ENCODE data around the gene JARID2. TPM values are rescaled to one million over a fixed set of nuclear protein-coding genes. Genes with fewer than 3 reads are reported as not detected.

JARID2 gene
- total RNA-seq, 2 donors from 2014 or later, result 3.6 to 4.6 TPM

DNA sequence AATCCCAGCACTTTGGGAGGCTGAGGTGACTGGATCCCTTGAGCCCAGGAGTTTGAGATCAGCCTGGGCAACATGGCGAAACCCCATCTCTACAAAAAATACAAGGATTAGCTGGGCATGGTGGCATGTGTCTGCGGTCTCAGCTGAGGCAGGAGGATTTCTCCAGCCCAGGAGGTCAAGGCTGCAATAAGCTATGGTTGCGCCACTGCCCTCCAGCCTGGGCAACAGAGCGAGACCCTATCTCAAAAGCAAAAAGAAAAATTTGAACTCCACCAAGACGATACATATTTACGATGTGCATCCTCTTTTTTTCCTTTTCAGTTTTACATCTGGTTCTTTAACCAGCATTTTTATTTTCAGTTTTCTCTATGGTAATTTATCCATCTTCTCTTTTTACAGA is 162.1 kb downstream of the JARID2 start:
- no peak for ATAC-seq
- WGBS, 2 donors, result 89 to 96% methylated on average over 6 of the region's 6 CpGs
- intact Hi-C loops (cut with DNase I), result no loop called here

DNA sequence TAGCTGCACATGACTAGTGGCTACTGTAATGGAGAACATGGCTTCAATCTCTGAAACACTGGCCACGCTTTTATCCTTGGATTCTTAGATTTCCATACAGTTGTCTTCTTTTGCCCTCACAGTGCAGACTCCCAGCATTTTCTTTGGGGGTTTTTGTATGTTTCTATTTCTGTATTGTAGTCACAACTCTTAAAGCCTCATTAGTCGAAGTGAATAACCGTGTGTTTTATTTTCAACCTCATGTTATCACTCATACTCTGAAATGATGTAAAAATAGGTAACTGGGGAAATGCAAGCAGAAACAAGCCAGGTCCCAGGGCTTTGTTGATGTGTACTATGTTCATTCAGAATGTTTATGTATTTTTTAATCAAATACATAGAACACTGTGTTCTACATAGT is 162.9 kb downstream of the JARID2 start:
- intact Hi-C loops (cut with DNase I), result no loop called here
- Histone ChIP-seq H3K27me3 (no peaks in the 10 kb centered on the region), H3K4me3 (no peak overlapping the region), H3K9me3 (no peaks in the 10 kb centered on the region), H3K27ac (no peak overlapping the region), H3K4me1 (peaks cover 12% of the 10 kb centered on the region), H3K36me3 (replicated peaks in 1 of 2; ENCODE audit: insufficient read depth in 1 of 2, low read depth in 2 of 2) (no peaks in the 10 kb centered on the region)
- no peak for DNase-seq
- WGBS, 2 donors, result 82 to 84% methylated on average over 3 of the region's 3 CpGs
- no peak for ATAC-seq
- TF ChIP-seq, protein P1, sequence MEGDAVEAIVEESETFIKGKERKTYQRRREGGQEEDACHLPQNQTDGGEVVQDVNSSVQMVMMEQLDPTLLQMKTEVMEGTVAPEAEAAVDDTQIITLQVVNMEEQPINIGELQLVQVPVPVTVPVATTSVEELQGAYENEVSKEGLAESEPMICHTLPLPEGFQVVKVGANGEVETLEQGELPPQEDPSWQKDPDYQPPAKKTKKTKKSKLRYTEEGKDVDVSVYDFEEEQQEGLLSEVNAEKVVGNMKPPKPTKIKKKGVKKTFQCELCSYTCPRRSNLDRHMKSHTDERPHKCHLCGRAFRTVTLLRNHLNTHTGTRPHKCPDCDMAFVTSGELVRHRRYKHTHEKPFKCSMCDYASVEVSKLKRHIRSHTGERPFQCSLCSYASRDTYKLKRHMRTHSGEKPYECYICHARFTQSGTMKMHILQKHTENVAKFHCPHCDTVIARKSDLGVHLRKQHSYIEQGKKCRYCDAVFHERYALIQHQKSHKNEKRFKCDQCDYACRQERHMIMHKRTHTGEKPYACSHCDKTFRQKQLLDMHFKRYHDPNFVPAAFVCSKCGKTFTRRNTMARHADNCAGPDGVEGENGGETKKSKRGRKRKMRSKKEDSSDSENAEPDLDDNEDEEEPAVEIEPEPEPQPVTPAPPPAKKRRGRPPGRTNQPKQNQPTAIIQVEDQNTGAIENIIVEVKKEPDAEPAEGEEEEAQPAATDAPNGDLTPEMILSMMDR (IDR thresholded peaks at IDR 0.05), result no peak
- TF ChIP-seq POLR2A (IDR thresholded peaks at IDR 0.05), result no peak

More for the DNA sequence above, 162.1 kb downstream of the JARID2 start:
- Histone ChIP-seq H3K27me3 (no peaks in the 10 kb centered on the region), H3K9me3 (no peaks in the 10 kb centered on the region), H3K36me3 (replicated peaks in 1 of 2; ENCODE audit: insufficient read depth in 1 of 2, low read depth in 2 of 2) (no peaks in the 10 kb centered on the region), H3K4me3 (no peak overlapping the region), H3K4me1 (peaks cover 12% of the 10 kb centered on the region), H3K27ac (no peak overlapping the region)
- TF ChIP-seq, protein P1 (IDR thresholded peaks at IDR 0.05), result no peak
- TF ChIP-seq POLR2A (IDR thresholded peaks at IDR 0.05), result no peak
- DNase-seq, result no peak

DNA sequence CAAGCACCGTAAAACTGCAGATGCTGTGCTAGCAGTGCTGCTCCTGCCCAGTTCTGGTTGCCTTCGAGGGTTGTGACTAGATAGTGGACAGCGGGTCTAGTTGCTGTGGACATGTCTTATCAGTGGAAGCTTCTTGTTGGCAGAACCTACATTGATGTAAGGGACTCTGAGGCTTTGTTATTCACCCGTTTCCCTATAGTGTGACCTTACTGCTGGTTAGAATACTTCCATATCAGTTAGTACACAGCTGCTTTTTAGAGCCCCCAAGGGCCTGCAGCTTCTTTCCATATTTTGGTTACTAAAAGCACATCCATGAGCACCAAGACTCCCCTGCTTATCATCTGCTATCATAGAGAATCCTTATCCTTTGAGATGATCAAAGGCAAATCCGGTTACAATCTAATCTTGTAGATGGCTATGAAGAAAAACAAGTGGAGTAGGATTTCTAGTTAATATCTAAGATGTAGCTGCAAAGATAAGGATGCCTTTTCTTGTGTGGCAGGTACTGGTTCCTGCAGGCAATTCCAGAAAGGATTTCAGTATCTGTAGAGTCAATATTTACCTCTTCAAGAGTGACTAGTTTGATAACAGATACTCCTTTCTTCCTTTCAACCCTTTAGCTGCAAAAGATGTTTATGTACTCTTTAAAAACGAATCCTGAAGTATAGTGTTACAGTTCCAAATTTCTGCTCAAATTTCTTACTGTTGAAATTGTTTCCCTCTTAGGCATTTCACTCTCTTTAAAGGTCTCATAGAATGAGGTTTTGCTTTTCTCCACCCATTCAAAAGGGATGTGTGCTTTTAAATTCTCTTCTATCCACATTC is 163.6 kb downstream of the JARID2 start:
- 56 to 60% methylated on average over 6 of the region's 6 CpGs for WGBS, 2 donors
- intact Hi-C loops (cut with DNase I), result no loop called here
- Histone ChIP-seq H3K27me3 (no peaks in the 10 kb centered on the region), H3K27ac (no peak overlapping the region), H3K36me3 (replicated peaks in 1 of 2; ENCODE audit: insufficient read depth in 1 of 2, low read depth in 2 of 2) (no peaks in the 10 kb centered on the region), H3K9me3 (no peaks in the 10 kb centered on the region), H3K4me3 (no peak overlapping the region), H3K4me1 (peaks cover 12% of the 10 kb centered on the region)
- ATAC-seq (no peak), DNase-seq (no peak)
- TF ChIP-seq POLR2A (IDR thresholded peaks at IDR 0.05), result no peak
- TF ChIP-seq, protein P1 (IDR thresholded peaks at IDR 0.05), result no peak

DNA sequence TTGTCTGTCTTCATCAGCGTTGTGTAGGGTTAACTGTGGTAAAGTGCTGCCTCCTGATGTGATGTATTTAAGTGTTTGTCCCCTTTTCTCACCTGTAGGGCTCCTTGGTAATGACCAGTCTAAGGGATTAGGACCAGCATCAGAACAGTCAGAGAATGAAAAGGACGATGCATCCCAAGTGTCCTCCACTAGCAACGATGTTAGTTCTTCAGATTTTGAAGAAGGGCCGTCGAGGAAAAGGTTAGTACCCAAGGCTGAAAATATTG is 164.2 kb downstream of the JARID2 start:
- no peaks in the 10 kb centered on the region for H3K9me3 ChIP-seq
- no peak overlapping the region for H3K4me3 ChIP-seq
- 71 to 81% methylated on average over 5 of the region's 5 CpGs for whole genome bisulfite sequencing, 2 donors
- H3K27ac ChIP-seq, result no peak overlapping the region
- no peaks in the 10 kb centered on the region for H3K27me3 ChIP-seq
- ATAC-seq, result no peak
- H3K4me1 ChIP-seq, result peaks cover 12% of the 10 kb centered on the region
- TF ChIP-seq, protein P1 (IDR thresholded peaks at IDR 0.05), result no peak
- no peak for TF ChIP-seq POLR2A (IDR thresholded peaks at IDR 0.05)
- intact Hi-C loops (cut with DNase I), result no loop called here
- H3K36me3 ChIP-seq (replicated peaks in 1 of 2; ENCODE audit: insufficient read depth in 1 of 2, low read depth in 2 of 2), result no peaks in the 10 kb centered on the region
- no peak for DNase-seq

DNA sequence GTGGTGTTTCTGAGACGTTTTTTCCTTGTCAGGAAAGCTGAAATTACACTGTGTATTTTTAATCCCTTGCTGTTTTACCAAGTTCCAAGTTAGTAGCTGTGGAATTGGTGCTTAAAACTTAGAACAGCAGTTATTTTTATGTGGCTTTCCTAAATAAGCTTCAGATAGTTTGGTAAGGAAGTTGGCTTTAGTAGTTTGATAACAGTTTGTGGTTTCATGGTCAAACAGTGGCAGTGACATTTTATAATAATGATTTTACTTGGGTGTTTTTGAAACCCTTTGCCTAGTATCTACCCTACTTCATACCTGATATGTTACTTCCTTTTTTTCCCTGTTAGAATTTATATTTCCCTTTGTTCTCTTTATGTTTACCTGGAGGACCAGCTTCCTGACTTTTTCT is 164.9 kb downstream of the JARID2 start:
- Histone ChIP-seq H3K27me3 (no peaks in the 10 kb centered on the region), H3K4me1 (peaks cover 12% of the 10 kb centered on the region), H3K36me3 (replicated peaks in 1 of 2; ENCODE audit: insufficient read depth in 1 of 2, low read depth in 2 of 2) (no peaks in the 10 kb centered on the region), H3K27ac (no peak overlapping the region), H3K9me3 (no peaks in the 10 kb centered on the region), H3K4me3 (no peak overlapping the region)
- intact Hi-C loops (cut with DNase I), result no loop called here
- TF ChIP-seq, protein P1 (IDR thresholded peaks at IDR 0.05), result no peak
- TF ChIP-seq POLR2A (IDR thresholded peaks at IDR 0.05), result no peak
- ATAC-seq, result no peak
- WGBS, 2 donors, result 58 to 75% methylated on average over 1 of the region's 1 CpG
- DNase-seq, result no peak
